SK-N-SH treated with all-trans-retinoic acid at 6 μM for 48 hours (cell line): Measurements from ENCODE around the gene SRPK2.
"Not testable (repeated sequence)": the region's sequence is repeated elsewhere in the genome, so short reads cannot be mapped to it uniquely, and the experiment has no call there.

Source experiments
- ATAC-seq: fragments of 200-7000 bp; cut with Tn5 transposase; 3 replicates; pipeline ENCODE4 v1.9.1; 2020; ENCODE audit warnings: mild to moderate bottlenecking, moderate library complexity
- ARNTL ChIP-seq: fragments of 450-650 bp; formaldehyde crosslinking; IDR thresholded peaks from 2 replicates; pipeline ENCODE4 v1.5.0; 2020; ENCODE audit warnings: low read depth, mild to moderate bottlenecking, moderate library complexity, borderline replicate concordance
- BACH2 ChIP-seq: fragments of 250-450 bp; sonication (Bioruptor Pico); IDR thresholded peaks from 2 replicates; pipeline ENCODE4 v1.9.0; 2021; ENCODE audit warnings: mild to moderate bottlenecking, borderline replicate concordance
- CREB5 ChIP-seq: fragments of 250-450 bp; sonication (Bioruptor Pico); IDR thresholded peaks from 2 replicates; pipeline ENCODE4 v1.5.1; 2020; ENCODE audit warnings: low read depth, mild to moderate bottlenecking, moderate library complexity
- CSRNP3 ChIP-seq: fragments of 250-450 bp; sonication (Bioruptor Pico); IDR thresholded peaks from 2 replicates; pipeline ENCODE4 v1.5.1; 2021; ENCODE audit warnings: mild to moderate bottlenecking, moderate library complexity
- ISL1 ChIP-seq: fragments of 250-450 bp; sonication (Bioruptor Pico); IDR thresholded peaks from 2 replicates; pipeline ENCODE4 v2.1.2; 2022; ENCODE audit warnings: mild to moderate bottlenecking, moderate library complexity
- OSR1 ChIP-seq: fragments of 250-450 bp; sonication (Bioruptor Pico); IDR thresholded peaks from 2 replicates; pipeline ENCODE4 v1.8.0; 2022; ENCODE audit warnings: moderate library complexity, mild to moderate bottlenecking, inconsistent platforms
- POU6F1 ChIP-seq: fragments of 250-450 bp; sonication (Bioruptor Pico); IDR thresholded peaks from 2 replicates; pipeline ENCODE4 v1.8.0; 2021; ENCODE audit warnings: low read depth, mild to moderate bottlenecking, moderate library complexity, borderline replicate concordance
- RARB ChIP-seq: fragments of 250-450 bp; sonication (Bioruptor Pico); IDR thresholded peaks from 2 replicates; pipeline ENCODE4 v1.8.0; 2021; ENCODE audit warnings: mild to moderate bottlenecking, moderate library complexity
- TCF4 ChIP-seq: fragments of 250-450 bp; sonication (Bioruptor Pico); IDR thresholded peaks from 2 replicates; pipeline ENCODE4 v1.8.0; 2021; ENCODE audit warnings: mild to moderate bottlenecking, moderate library complexity, borderline replicate concordance
- TOX ChIP-seq: fragments of 250-450 bp; sonication (Bioruptor Pico); IDR thresholded peaks from 2 replicates; pipeline ENCODE4 v1.8.0; 2021; ENCODE audit warnings: mild to moderate bottlenecking, moderate library complexity, borderline replicate concordance
- TSHZ2 ChIP-seq: fragments of 250-450 bp; sonication (Bioruptor Pico); IDR thresholded peaks from 2 replicates; pipeline ENCODE4 v1.5.0; 2020; ENCODE audit warnings: mild to moderate bottlenecking, moderate library complexity
- ZC3H10 ChIP-seq: fragments of 250-450 bp; sonication (Bioruptor Pico); IDR thresholded peaks from 2 replicates; pipeline ENCODE4 v1.5.1; 2021; ENCODE audit warnings: mild to moderate bottlenecking, moderate library complexity
- ZFP3 ChIP-seq: fragments of 250-450 bp; sonication (Bioruptor Pico); IDR thresholded peaks from 2 replicates; pipeline ENCODE4 v1.5.0; 2020; ENCODE audit warnings: mild to moderate bottlenecking, moderate library complexity
- ZFP30 ChIP-seq: fragments of 450-650 bp; formaldehyde crosslinking; IDR thresholded peaks from 2 replicates; pipeline ENCODE4 v1.5.0; 2022; ENCODE audit warnings: mild to moderate bottlenecking, moderate library complexity
- ZNF565 ChIP-seq: fragments of 450-650 bp; formaldehyde crosslinking; conservative IDR thresholded peaks from 2 replicates; pipeline ENCODE4 v1.5.0; 2020; ENCODE audit warnings: low read depth, mild to moderate bottlenecking, moderate library complexity
- ZNF70 ChIP-seq: fragments of 450-650 bp; formaldehyde crosslinking; IDR thresholded peaks from 2 replicates; pipeline ENCODE4 v1.5.0; 2020; ENCODE audit warnings: mild to moderate bottlenecking, moderate library complexity

The SRPK2 gene

GRCh38 chr7:105336009-105336408 is 52.7 kb downstream of the SRPK2 start:
- TF ChIP-seq ZC3H10 (CRISPR knock-in tag) (no peak), BACH2 (no peak), ARNTL (CRISPR knock-in tag) (no peak), ZNF565 (CRISPR knock-in tag) (no peak), ZNF70 (CRISPR knock-in tag) (no peak), TSHZ2 (no peak), ZFP30 (CRISPR knock-in tag) (no peak)
- ATAC-seq, result no peak

GRCh38 chr7:105332661-105333060 is 56.1 kb downstream of the SRPK2 start:
- not testable (repeated sequence) for ATAC-seq

GRCh38 chr7:105330526-105330925 is 58.2 kb downstream of the SRPK2 start:
- no peak for ATAC-seq
- TF ChIP-seq TSHZ2 (no peak), CREB5 (CRISPR knock-in tag) (no peak), TCF4 (no peak), ISL1 (CRISPR knock-in tag) (no peak), ZFP3 (no peak), ZNF70 (CRISPR knock-in tag) (no peak), BACH2 (no peak), POU6F1 (no peak), ZC3H10 (CRISPR knock-in tag) (no peak), OSR1 (CRISPR knock-in tag) (no peak)

GRCh38 chr7:105327201-105327600 is 61.5 kb downstream of the SRPK2 start:
- TF ChIP-seq ZFP30 (CRISPR knock-in tag) (no peak), TCF4 (no peak), TOX (CRISPR knock-in tag) (no peak), ZC3H10 (CRISPR knock-in tag) (no peak), RARB (no peak), OSR1 (CRISPR knock-in tag) (no peak), CSRNP3 (CRISPR knock-in tag) (no peak), ZNF565 (CRISPR knock-in tag) (no peak), ARNTL (CRISPR knock-in tag) (no peak)
- no peak for ATAC-seq
